Stimulated activated CD4-positive, alpha-beta T cell treated with anti-CD3 and anti-CD28 coated beads, Interleukin-1b, Interleukin-23, amount 100 ng/mL, for 4 hours (primary cell): Measurements from ENCODE around the gene ERGIC1.
A peak's percentile ranks its signal among the peaks of the same experiment; 100 is the strongest.

Experiments used
- DNase-seq, 2 donors: peaks; one replicate each; pipeline ENCODE4 v3.0.0-alpha.2; 2020; ENCODE audit warnings: low read depth in 2 of 2

The ERGIC1 gene

GRCh38 chr5:172920447-172920849, 86.4 kb downstream of the ERGIC1 start:
- DNase-seq = no peak

GRCh38 chr5:172920995-172921394, 86.9 kb downstream of the ERGIC1 start:
- DNase-seq = no peak

GRCh38 chr5:172921906-172922305, 87.9 kb downstream of the ERGIC1 start:
- no peak for DNase-seq

GRCh38 chr5:172923539-172923938, 89.5 kb downstream of the ERGIC1 start:
- DNase-seq = no peak

GRCh38 chr5:172925336-172925948, 91.4 kb downstream of the ERGIC1 start:
- DNase-seq = no peak

GRCh38 chr5:172926008-172926523, 92.0 kb downstream of the ERGIC1 start:
- no peak for DNase-seq

- DNase-seq = no peak
These were observed 92.7 kb downstream of the ERGIC1 start for GRCh38 chr5:172926796-172927195.

- no peak for DNase-seq
These were observed 95.4 kb downstream of the ERGIC1 start for GRCh38 chr5:172929371-172929838.

GRCh38 chr5:172931001-172931536, 97.0 kb downstream of the ERGIC1 start:
- DNase-seq = no peak

GRCh38 chr5:172932313-172933017, 98.4 kb downstream of the ERGIC1 start:
- peak; percentile 65 to 70 for DNase-seq

GRCh38 chr5:172933238-172933637, 99.2 kb downstream of the ERGIC1 start:
- no peak for DNase-seq

GRCh38 chr5:172935096-172935495, 101.0 kb downstream of the ERGIC1 start:
- no peak for DNase-seq

- no peak for DNase-seq
These were observed 102.3 kb downstream of the ERGIC1 start for GRCh38 chr5:172936401-172936800.

GRCh38 chr5:172939071-172939470, 105.0 kb downstream of the ERGIC1 start:
- no peak for DNase-seq

- DNase-seq = no peak
These were observed 105.7 kb downstream of the ERGIC1 start for GRCh38 chr5:172939611-172940267.

GRCh38 chr5:172940268-172941066, 106.4 kb downstream of the ERGIC1 start:
- no peak for DNase-seq

- DNase-seq = no peak
These were observed 107.0 kb downstream of the ERGIC1 start for GRCh38 chr5:172941067-172941516.

- DNase-seq = no peak
These were observed 108.5 kb downstream of the ERGIC1 start for GRCh38 chr5:172942556-172942955.

- DNase-seq = no peak
These were observed 109.3 kb downstream of the ERGIC1 start for GRCh38 chr5:172943283-172943841.

- no peak for DNase-seq
These were observed 109.9 kb downstream of the ERGIC1 start for GRCh38 chr5:172943906-172944305.

GRCh38 chr5:172944741-172945140, 110.7 kb downstream of the ERGIC1 start:
- no peak for DNase-seq
